CD4-positive, alpha-beta T cell treated with Interleukin-15 for 4 hours (primary cell): ENCODE data around the gene RAD51B.
"Not testable (repeated sequence)": the region's sequence is repeated elsewhere in the genome, so short reads cannot be mapped to it uniquely, and the experiment has no call there.

ENCODE experiments used
- DNase-seq: peaks from one replicate; pipeline ENCODE4 v3.0.0-alpha.2; 2020; ENCODE audit warnings: low spot score

Gene RAD51B

DNA sequence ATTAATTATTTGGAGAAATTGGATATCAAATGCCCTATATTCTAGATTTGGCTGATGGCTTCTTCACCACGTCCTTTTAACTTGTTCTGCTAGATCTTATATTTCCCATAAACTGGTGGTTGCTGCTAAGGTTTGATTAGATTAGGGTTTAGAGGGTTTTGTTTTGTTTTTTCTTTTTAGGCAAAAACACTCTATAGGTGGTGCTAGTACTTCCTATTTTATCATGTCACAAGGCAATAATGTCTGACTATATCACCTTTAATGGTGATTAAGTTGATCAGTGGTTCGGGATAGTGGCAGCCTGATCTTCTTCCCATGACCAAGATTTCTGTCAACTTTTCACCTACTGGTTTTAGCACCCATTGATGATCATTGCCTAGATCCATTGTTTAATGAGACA lies 455.1 kb downstream of the RAD51B start:
- DNase-seq, result no peak

DNA sequence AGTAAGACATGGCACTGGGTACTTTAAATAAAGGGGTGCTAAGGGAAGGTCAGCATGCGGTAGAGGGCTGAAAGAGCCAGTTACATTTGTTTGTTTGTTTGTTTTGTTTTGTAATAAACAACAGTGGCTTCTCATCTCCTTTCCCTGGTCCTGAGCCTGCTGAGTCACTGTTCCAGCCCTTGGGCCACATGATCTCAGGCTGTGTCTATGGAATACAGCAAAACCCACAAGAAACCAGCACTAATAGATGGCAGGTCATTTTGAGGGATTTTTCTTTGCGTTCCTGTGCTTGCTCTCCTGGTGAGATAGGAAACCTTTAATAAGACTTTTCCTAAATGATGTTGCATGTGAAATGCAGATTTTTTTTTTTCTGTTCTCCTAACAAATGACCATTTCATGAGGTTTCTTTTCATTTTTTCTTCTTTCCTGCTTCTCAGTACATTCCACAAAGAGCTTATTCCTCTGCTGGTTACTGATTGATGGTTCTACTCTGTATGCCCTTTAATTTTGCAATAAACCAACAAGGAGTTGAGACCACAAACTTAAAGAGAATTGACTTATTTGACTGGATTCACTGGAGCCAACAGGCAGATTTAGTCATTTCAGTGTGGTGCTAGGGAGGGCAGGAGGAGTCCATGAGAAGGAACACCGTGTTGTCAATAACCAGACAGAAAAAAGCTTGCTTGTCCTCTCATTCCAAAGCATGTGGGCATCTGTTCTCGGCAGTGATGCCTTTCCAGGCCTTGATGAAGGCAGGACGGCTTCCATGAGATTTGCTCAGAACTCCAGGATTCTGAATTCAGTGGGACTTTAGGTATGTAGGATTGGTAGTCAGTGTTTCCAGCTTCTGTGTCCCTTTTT lies 459.2 kb downstream of the RAD51B start:
- no peak for DNase-seq

DNA sequence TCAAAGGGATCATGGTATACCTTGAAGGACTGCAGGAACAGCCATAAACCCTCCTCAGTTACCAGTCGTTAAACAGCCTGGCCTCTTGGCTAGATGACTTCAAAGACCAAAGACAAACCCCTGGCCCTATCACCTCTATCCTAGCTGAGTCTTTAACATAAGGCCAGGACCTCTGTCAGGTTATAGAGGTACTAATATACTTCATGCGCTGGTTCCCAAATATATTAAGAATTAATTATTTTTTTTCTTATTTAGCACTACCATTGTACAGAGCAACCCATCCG lies 459.8 kb downstream of the RAD51B start:
- DNase-seq, result no peak

DNA sequence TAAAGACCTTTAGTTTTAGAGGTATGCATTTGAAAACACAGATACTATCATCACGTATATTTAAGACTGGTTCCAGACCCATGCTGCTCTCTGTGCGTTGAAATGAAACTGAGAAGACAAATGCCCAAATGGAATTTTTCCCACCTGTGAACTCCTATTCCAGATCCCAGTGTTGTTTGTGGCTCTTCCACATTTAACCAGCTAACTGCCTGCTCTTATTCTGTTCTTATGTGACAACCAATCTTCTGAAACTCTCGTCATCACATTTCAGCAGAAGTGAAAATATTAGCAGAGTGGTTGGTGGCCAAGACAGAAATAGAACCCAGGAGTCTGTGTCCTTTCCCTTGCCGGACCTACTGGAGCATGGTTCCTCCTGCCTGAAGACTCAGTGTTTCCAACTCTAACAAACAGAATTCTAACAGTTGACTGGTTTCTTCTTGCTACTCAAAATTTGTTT lies 460.2 kb downstream of the RAD51B start:
- no peak for DNase-seq

DNA sequence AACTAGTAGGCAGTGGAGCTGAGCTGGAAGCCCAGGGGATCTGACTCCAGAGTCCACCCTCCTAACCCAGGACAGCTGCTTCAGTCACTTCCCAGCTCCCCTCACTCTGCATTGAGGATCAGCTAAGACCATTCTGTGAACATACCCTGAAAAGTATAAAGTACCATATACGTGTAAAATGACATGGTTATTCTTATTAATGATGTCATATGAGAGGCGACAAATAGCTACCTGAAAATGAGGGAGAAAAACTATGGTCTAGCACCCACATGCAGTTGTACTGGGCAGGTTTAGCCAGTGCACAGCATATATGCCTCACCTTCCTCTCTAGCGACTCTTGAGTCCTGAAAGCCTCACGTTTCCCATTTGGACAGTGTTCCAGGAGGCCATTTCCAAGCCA lies 461.9 kb downstream of the RAD51B start:
- no peak for DNase-seq

DNA sequence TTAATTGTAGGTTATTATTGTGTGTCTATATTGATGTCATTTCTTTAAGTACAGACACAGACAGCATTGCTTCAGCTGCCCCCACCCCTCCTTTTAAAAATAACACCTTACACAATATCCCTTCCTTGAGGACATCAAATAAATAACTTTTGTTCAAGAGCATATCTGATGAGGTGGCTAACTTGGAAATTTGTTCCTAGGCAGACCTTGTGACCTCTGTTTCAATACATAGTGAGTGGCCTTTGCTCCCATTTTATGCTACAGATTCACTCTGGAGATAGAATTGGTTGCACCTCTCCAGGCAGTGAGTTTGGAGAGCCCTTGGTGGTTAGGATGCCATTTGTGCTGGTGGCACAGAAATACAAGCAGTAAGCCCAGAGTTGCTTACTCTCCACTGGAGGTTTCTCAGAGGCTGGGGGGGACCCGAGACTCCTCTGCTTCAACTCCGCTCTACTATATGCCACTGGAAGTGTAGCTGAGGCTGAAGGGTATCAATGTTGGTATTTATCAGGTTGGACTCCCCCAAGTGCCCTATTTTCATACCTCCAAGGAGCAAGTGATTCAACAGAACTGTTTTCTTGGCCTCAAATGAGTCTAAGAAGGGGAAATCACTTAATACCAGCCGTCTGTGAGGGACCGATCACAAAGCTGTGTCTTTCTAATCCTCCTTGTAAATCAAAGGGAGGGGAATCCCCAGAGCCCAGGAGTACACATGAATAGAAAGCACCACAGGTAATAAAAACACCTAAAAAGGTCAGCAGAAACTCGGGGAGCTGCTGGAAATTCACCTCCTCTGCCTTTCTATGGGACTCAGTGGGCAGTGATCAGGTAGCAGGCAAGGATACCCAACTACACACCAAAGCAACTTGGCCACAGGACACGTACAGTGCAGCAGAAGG lies 463.1 kb downstream of the RAD51B start:
- DNase-seq, result peak; percentile 72

DNA sequence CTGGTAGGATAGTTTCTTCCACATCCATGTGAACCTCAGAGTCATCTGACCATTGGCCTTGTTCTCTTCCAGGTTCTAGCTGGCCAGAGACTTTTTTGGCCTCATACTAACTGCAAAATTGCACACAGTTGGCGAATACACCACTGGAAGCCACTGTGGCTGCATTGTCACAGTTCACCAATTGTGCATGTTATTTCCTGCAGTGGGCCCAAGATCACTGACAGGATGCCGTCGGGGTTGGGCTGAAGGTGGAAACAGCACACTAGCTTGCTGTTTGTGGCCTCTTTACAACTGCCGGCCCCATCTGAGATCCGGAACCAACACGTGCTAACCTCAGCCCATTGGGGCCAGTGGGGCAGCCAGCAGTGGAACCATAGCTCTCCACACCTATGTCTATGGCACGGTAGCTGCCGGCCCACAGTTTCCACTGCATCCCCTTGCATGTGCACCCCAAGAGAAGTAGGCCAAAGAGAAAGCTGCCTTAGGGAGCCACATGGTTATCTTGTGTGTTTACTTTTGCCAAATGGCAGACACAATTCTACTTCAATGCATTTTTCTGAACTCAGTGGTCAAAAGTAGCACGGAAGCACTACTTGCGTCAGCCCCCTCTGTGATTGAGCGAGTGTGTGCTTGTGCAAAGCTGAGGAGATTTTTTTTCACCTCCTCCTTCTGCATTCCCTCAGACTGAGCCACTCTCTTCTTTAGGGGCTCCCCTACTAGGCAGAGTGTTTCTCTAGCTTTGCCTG lies 464.0 kb downstream of the RAD51B start:
- peak; percentile 66 for DNase-seq

DNA sequence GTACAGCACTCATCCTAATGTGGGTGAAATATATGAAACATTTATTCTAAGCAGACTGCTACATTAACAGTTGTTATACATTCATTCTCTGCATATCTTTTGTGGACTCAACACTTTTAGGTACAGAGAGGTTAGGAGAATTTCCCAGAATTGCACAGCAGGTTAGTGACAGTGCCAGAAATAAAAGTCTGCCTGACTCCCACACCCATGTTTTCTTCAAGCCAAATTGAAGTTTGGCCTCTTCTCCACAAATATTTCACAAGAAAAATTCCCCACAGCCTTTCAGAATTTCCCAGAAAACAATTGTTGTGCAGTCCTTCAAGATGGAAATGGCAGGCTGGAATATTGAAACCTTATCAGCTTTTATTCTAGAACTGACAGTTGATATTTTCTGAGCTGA lies 464.8 kb downstream of the RAD51B start:
- DNase-seq, result no peak

DNA sequence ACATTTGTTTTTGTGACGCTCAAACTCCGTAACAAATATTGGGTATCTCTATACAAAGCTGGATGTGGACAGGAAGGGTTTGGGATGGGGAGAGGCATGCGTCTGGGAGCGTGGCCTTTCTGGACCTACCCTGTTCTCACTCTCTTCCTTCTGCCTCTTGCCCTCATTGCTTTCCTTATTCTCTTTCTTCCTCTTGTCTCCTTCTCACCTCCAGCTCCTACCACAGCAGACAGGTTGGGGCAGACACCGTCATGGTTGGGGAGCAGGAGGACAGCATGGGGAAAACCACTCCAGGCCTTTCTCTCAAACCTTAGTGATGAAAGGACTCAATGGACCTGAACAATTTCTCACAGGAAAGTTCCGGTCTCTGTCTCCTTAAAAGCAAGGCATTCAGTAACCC lies 465.3 kb downstream of the RAD51B start:
- no peak for DNase-seq

DNA sequence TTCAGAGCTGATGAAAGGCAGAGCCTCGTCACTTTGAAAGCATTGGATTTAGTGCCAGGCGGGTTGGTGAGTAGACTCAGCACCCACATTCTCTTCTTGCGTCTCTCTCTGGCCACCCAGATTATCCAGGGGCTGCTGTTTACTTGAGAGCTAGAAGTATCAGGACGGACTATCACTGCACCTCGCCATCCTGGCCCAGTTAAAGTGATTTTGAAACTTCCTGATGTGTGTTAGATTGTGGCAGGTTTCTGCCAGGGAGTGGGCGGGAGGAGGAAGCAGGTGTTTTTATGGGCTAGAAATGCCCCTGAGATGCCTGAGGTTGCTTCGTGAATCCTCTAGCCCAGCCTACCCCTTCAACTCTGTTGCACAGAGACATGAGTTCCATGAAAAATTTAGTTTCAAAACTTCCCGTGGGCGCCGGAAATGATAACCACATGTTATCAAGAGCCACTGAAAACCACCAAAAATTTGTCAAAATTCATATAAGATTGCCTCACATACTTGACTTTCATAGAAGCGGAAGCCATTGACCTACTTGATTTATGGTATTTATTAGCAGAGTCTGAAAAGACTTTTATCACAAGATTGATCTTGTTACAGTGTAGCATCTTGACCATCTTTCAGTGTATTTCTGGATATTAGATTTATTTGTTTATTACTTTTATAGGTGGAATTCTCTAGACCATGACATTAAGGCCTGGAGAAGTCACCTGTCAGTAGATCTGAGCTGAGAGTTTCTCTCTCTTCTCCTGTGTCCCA lies 466.0 kb downstream of the RAD51B start:
- peak; percentile 78 for DNase-seq

DNA sequence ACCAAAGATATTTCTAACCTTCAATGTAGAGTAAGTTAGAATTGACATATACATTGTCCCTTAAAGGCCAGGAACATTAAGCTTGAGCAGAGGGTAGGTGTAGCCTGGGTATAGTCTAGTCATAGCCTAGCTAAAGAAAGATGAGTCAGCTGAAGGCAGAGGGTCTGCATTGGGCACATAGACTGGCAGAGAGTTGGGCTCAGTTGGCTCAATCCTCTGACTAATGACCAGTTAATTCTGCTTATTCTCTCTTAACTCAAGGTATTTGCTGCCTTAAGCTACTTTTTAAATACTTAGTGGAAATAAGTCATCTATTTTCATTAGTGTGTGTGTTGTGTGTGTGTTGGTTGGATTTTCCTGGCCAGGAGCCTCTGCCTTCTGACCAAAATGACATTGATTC lies 467.1 kb downstream of the RAD51B start:
- DNase-seq, result no peak

DNA sequence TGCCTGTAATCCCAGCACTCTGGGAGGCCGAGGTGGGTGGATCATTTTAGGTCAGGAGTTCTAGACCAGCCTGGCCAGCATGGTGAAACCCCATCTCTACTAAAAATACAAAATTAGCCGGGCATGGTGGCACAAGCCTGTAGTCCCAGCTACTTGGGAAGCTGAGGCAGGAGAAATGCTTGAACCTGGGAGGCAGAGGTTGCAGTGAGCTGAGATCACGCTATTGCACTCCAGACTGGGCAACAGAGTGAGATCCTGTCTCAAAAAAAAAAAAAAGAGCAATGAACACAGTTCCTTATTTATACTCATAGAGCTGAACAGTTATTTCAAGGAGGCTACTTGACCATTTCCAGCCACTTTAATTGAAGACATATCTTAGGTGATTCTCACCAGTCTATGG lies 469.9 kb downstream of the RAD51B start:
- not testable (repeated sequence) for DNase-seq

DNA sequence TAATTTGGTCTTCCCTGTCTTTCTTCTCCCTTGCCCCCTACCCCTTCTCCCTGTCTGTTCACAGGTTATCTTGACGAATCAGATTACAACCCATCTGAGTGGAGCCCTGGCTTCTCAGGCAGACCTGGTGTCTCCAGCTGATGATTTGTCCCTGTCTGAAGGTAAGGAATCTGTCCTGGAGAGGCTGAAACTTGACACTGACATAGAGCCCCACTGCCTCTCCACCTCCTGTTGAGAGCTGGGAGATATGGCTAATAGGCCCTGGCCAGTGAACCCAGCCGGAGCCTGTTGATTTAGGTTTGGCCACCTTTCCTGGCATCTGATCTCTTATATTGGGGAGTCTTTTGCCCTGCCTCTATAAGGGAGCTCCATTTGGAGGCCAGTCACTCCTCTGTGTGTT lies 472.2 kb downstream of the RAD51B start:
- DNase-seq, result no peak

DNA sequence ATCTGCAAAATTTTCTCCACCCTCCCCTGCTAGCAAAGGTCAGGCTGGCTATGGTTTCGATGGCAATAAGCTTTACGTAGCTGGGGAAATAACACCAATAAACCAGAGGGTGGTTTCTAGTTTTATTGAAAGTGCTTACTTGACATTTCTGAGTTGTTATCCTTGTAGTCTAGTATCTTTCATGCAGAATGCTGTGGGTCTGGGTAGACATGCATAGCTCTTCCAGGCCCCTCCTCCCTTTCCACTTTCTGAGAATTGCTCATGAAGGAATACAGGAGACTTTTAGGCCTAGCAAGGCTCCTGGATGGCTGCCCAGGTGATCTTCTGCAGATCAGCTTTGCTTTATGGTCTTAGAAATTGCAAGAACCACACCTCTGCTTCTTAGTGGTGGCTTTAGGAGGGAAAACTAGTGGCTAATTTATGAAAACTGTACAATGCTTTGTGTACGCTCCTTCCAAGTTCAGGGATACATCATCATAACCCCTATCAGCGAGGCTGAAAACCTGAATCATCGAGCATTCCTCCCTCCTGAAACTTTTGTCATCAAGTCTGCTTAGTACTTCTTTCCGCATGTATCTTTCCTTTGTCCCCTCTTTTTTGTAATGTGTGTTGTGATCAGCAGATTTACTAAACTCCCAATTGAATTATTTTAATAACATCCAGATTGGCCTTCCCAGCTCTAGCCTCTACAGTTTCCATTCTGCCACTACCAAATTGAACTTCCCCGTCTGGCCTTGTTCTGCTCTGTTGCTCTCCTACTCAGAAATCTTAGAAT lies 473.0 kb downstream of the RAD51B start:
- no peak for DNase-seq

DNA sequence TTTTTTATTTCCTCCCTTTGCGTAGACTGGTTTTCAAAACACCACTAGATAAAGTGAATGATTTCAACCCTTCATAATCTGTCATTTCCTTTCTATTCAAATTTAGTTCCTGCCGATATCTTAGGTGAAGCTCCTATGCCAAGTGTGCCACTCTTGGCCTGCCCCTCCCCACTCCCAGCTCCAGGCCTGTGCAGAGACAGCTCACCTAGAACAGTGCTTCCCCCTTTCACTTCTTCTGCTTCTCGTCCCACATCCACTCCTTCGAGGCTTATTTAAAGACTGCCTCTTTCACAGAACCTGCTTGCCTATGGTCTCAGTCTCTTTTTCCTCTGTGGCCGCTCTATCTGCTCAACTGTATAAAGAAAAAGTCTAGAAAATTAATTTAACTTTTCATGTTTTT lies 473.8 kb downstream of the RAD51B start:
- DNase-seq, result no peak

DNA sequence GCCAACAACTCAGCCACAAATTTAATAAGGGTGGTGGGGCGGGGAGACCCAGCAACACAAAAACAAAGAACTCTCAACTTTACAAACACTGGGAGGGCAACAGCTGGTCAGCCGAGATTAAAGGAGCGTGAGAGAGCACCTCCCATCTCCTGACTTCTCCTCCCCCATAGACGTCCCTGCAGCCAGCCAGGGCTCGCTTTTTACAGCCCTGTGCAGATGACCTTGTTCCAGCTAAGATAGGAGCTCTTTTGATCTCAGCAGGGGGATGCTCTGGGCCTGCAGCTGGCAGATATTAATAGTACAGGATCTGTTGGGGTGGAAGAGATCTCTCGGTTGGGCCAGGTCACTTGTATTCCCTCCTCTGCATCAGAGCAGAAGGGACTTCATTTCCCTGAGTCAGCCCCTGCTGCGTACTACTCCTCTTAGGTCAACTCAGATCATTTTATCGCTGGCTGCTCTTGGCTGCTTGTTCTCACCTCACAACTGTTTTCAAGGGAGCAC lies 475.8 kb downstream of the RAD51B start:
- DNase-seq, result no peak

DNA sequence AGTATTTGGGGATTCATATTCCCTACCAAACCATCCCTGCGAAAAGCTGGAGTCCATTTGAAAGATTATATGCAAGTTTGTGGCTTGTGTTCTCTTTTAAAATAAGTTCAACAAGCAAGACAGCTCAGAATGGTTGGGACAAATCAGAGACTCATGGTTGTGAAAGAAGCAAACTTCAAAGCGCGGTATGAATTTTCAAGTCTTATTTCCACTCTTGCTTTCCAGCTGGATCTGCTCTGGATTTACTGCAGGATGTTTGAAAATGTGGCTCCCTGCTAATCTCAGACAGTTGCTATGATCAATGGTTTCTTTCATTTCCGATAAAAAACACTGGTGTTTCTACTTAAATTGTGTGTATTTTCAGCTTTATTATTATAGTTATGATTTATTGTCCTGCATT lies 477.5 kb downstream of the RAD51B start:
- no peak for DNase-seq

DNA sequence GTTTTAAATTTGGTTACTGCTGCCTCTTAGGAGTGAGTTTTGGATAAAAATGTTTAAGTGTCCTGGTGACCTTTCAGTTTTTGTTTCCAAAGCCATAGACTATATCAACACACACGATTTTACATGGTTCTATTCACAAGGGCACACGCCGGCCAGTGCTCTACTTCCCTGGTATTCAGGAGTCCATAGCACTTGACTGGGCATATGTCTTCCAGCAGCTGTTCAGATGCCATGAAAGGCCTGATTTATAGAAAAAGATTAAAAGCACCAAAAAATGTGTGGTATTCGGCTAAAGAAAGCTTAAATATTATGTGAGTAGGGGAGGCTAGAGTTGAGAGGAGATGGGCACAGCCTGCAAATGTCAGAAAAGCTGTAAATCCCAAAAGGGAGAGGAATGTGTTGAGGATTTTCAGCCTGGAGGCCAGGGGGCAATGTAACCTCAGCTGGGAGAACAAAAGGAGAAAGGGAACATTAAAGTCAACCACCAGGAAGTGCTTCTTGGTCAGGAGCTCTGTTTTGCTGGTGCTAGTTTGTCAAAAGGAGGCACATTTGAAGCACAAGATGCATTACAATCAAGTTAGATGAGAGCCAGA lies 478.4 kb downstream of the RAD51B start:
- no peak for DNase-seq

DNA sequence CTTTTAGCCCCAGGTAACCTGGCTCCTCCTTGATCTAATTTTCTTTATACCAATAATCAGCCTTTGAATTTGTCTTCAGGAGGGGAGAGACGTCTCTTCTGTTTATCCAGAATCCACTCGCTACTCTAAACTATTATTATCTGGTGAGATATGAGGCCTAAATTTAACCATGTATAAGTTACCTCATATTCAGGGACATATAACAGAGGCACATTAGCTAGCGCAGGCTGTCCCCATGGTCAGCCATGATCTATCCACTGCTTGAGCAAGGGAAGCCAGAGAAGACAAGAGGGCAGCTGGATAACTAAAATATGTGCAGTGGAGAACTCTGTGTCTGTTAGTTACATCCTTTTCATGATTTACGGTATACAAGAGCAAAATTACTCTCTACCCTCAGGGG lies 481.0 kb downstream of the RAD51B start:
- DNase-seq, result no peak

DNA sequence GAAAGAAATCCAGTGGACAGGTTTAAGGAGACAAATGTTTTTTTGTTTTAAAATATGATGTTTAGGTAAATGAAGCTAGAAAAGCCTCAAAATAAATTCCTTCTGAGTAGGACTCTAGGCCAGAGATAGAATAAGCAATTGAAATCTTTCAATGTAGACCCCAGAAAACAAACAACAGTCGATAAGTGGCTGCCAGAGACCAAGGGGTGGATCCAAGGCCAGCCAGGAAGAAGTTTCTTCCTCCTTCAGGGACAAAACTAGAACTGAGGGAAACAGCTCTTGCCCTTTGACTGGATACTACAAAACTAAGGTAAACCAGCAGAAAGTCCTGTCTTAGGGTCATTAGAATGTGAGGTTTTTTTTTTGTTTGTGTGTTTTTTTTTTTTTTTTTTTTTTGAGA lies 481.6 kb downstream of the RAD51B start:
- no peak for DNase-seq
